HG03039 (cell line): ENCODE measurements around the gene ITGAD.

Experiments used
- ATAC-seq: cut with Tn5 transposase; IDR thresholded peaks from one replicate; pipeline ENCODE4 v1.9.1; 2021; ENCODE audit warnings: mild to moderate bottlenecking, moderate library complexity; ENCODE audit not compliant: unreplicated experiment

Gene ITGAD

GRCh38 chr16:31474173-31474714 lies 81.1 kb downstream of the ITGAD start:
- ATAC-seq, result no peak

- no peak for ATAC-seq
Measured at GRCh38 chr16:31474773-31475738, 81.9 kb downstream of the ITGAD start.

GRCh38 chr16:31475946-31476302 lies 82.8 kb downstream of the ITGAD start:
- ATAC-seq, result no peak
